Trophoblast cell (in vitro differentiated cells and primary cell): Measurements from ENCODE around the gene OTX1.
"Not testable (repeated sequence)": the region's sequence is repeated elsewhere in the genome, so short reads cannot be mapped to it uniquely, and the experiment has no call there.

ENCODE experiments used
- DNase-seq, 2 donors: peaks; one replicate each; pipeline ENCODE4 v3.0.0-alpha.2; 2016
- H2AFZ ChIP-seq: 2 replicates; pipeline ENCODE4 v1.6.1; 2013; ENCODE audit warnings: low read length, moderate library complexity, mild to moderate bottlenecking; ENCODE audit not compliant: insufficient read depth, poor library complexity
- H2AK5ac ChIP-seq: 2 replicates; pipeline ENCODE4 v1.6.1; 2013; ENCODE audit warnings: mild to moderate bottlenecking, low read length
- H2BK120ac ChIP-seq: 2 replicates; pipeline ENCODE4 v1.6.1; 2013; ENCODE audit warnings: low read length, mild to moderate bottlenecking, moderate library complexity; ENCODE audit not compliant: insufficient read depth, poor library complexity
- H2BK12ac ChIP-seq: 2 replicates; pipeline ENCODE4 v1.6.1; 2013; ENCODE audit warnings: mild to moderate bottlenecking, low read length, moderate library complexity
- H2BK5ac ChIP-seq: 2 replicates; pipeline ENCODE4 v1.6.1; 2013; ENCODE audit warnings: low read length, low read depth, moderate library complexity, mild to moderate bottlenecking; ENCODE audit not compliant: poor library complexity
- H3K14ac ChIP-seq: 2 replicates; pipeline ENCODE4 v1.6.1; 2013; ENCODE audit warnings: mild to moderate bottlenecking, low read length
- H3K18ac ChIP-seq: 2 replicates; pipeline ENCODE4 v1.6.1; 2013; ENCODE audit warnings: mild to moderate bottlenecking, low read length
- H3K23ac ChIP-seq: 2 replicates; pipeline ENCODE4 v1.6.1; 2013; ENCODE audit warnings: low read length
- H3K27ac ChIP-seq: 2 replicates; pipeline ENCODE4 v1.5.1; 2013; ENCODE audit warnings: low read depth, mild to moderate bottlenecking, inconsistent platforms, low read length, moderate library complexity
- H3K27me3 ChIP-seq: 2 replicates; pipeline ENCODE4 v1.6.1; 2013; ENCODE audit warnings: inconsistent platforms, mild to moderate bottlenecking, low read length, moderate library complexity; ENCODE audit not compliant: insufficient read depth
- H3K36me3 ChIP-seq, 2 experiments: 1 replicate in 1 of 2; 2 replicates in 1 of 2; pipeline ENCODE4 v1.6.1; 2013; ENCODE audit warnings: low read length in 2 of 2, mild to moderate bottlenecking in 2 of 2, moderate library complexity in 1 of 2; ENCODE audit not compliant: insufficient read depth in 2 of 2, control insufficient read depth in 1 of 2
- H3K4ac ChIP-seq: 2 replicates; pipeline ENCODE4 v1.6.1; 2013; ENCODE audit warnings: low read depth, mild to moderate bottlenecking, low read length, moderate library complexity
- H3K4me1 ChIP-seq, 2 experiments: 1 replicate in 1 of 2; 2 replicates in 1 of 2; pipeline ENCODE4 v1.6.1; 2013; ENCODE audit warnings: low read length in 2 of 2, mild to moderate bottlenecking in 2 of 2, moderate library complexity in 1 of 2; ENCODE audit not compliant: insufficient read depth in 2 of 2, control insufficient read depth in 1 of 2
- H3K4me2 ChIP-seq: 2 replicates; pipeline ENCODE4 v1.6.1; 2013; ENCODE audit warnings: inconsistent platforms, mild to moderate bottlenecking, low read length, moderate library complexity
- H3K4me3 ChIP-seq: 2 replicates; pipeline ENCODE4 v1.5.1; 2013; ENCODE audit warnings: mild to moderate bottlenecking, low read depth, low read length, inconsistent platforms
- H3K79me1 ChIP-seq: one replicate; pipeline ENCODE4 v1.6.1; 2013; ENCODE audit warnings: low read length
- H3K79me2 ChIP-seq: 2 replicates; pipeline ENCODE4 v1.6.1; 2013; ENCODE audit warnings: low read length, mild to moderate bottlenecking; ENCODE audit not compliant: control insufficient read depth, insufficient read depth, poor library complexity
- H3K9ac ChIP-seq: 2 replicates; pipeline ENCODE4 v1.6.1; 2013; ENCODE audit warnings: mild to moderate bottlenecking, low read length
- H3K9me3 ChIP-seq: 2 replicates; pipeline ENCODE4 v1.6.1; 2013; ENCODE audit warnings: low read depth, mild to moderate bottlenecking, control low read depth, inconsistent platforms, low read length; ENCODE audit not compliant: insufficient read depth
- H4K12ac ChIP-seq: 2 replicates; pipeline ENCODE4 v1.6.1; 2013; ENCODE audit warnings: low read depth, mild to moderate bottlenecking, low read length, moderate library complexity
- H4K8ac ChIP-seq: 2 replicates; pipeline ENCODE4 v1.6.1; 2013; ENCODE audit warnings: low read depth, mild to moderate bottlenecking, low read length, moderate library complexity
- H4K91ac ChIP-seq: one replicate; pipeline ENCODE4 v1.6.1; 2013; ENCODE audit warnings: low read depth, mild to moderate bottlenecking, low read length, moderate library complexity
- WGBS: extraction: QIAGEN DNeasy Blood & Tissue Kit; methylation state at CpG from one replicate; pipeline ENCODE4 v1.1.7; 2013; ENCODE audit warnings: missing lambda C conversion rate; ENCODE audit not compliant: insufficient read length, insufficient coverage; ENCODE audit errors: extremely low coverage; 5-methylcytosine and 5-hydroxymethylcytosine counted together

The OTX1 gene

DNA sequence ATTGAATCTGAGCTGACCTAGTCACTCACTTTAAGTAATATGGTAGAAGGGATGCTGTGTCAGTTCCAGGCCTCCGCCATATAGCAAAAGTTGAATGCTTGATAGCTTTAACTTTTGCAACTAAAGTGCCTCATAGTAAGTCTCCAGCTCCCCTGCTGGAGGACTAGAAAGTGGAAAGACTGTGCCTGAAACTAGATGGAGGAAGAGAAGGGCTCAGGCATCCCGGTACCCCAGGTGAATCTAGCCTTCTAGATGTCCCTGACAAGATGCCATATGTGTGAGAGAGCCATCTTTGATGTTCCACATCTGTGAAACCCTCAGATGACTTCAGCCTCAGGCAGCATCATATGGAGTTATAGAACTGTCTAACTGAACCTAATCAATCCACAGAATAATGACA is 21.0 kb downstream of the OTX1 start:
- Histone ChIP-seq H4K91ac (no peak overlapping the region), H3K36me3 (no peaks in the 10 kb centered on the region), H3K27me3 (no peaks in the 10 kb centered on the region), H2BK5ac (no peak overlapping the region), H2AK5ac (no peak overlapping the region), H2BK12ac (no peak overlapping the region), H3K27ac (no peak overlapping the region), H4K8ac (no peak overlapping the region), H3K79me2 (no peaks in the 10 kb centered on the region), H3K4me2 (no peak overlapping the region), H3K14ac (no peak overlapping the region), H3K9ac (no peak overlapping the region), H3K4me3 (no peak overlapping the region), H3K79me1 (no peaks in the 10 kb centered on the region), H3K18ac (no peak overlapping the region), H3K9me3 (peaks cover 2% of the 10 kb centered on the region), H3K4ac (no peak overlapping the region), H2AFZ (no peak overlapping the region), H2BK120ac (no peak overlapping the region), H3K4me1 (no peaks in the 10 kb centered on the region), H4K12ac (no peak overlapping the region), H3K23ac (no peak overlapping the region)
- no peak for DNase-seq
- WGBS: no CpG with 5 or more reads among the region's 2 CpGs

DNA sequence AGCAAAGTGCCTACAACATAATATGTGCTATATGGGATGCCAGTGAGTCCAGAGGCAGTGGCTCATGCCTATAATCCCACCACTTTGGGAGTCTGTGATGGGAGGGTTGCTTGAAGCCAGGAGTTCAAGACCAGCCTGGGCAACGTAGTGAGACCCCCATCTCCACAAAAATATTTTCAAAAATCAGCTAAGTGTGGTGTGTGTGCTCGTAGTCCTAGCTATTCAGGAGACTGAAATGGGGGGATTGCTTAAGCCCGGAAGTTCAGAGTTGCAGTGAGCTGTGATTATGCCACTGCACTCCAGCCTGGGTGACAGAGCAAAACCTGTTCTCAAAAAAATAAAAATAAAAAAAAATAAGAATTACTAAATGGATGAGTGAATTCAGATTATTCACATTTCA is 23.4 kb downstream of the OTX1 start:
- H3K27ac ChIP-seq: no peak overlapping the region
- H2AK5ac ChIP-seq: no peak overlapping the region
- H3K79me1 ChIP-seq: no peaks in the 10 kb centered on the region
- no peak overlapping the region for H3K23ac ChIP-seq
- no peak overlapping the region for H4K91ac ChIP-seq
- H3K14ac ChIP-seq: no peak overlapping the region
- peaks cover 2% of the 10 kb centered on the region for H3K9me3 ChIP-seq
- no peak overlapping the region for H3K4ac ChIP-seq
- WGBS: no CpG with 5 or more reads among the region's 3 CpGs
- H3K36me3 ChIP-seq: no peaks in the 10 kb centered on the region
- no peak overlapping the region for H3K18ac ChIP-seq
- H4K12ac ChIP-seq: no peak overlapping the region
- no peak for DNase-seq
- H2BK5ac ChIP-seq: no peak overlapping the region
- H2BK12ac ChIP-seq: no peak overlapping the region
- H4K8ac ChIP-seq: no peak overlapping the region
- no peak overlapping the region for H3K4me3 ChIP-seq
- no peak overlapping the region for H2AFZ ChIP-seq
- H3K9ac ChIP-seq: no peak overlapping the region
- H3K4me2 ChIP-seq: no peak overlapping the region
- no peaks in the 10 kb centered on the region for H3K27me3 ChIP-seq
- H2BK120ac ChIP-seq: no peak overlapping the region
- no peaks in the 10 kb centered on the region for H3K79me2 ChIP-seq
- H3K4me1 ChIP-seq: no peaks in the 10 kb centered on the region

GRCh38 chr2:63074399-63074798 is 23.8 kb downstream of the OTX1 start:
- not testable (repeated sequence) for H3K79me2 ChIP-seq, H4K12ac ChIP-seq, H2BK12ac ChIP-seq, H4K8ac ChIP-seq, H3K36me3 ChIP-seq, H3K4ac ChIP-seq, H3K27ac ChIP-seq, H4K91ac ChIP-seq, H3K18ac ChIP-seq, H3K9me3 ChIP-seq, H3K14ac ChIP-seq, H3K9ac ChIP-seq, H2BK5ac ChIP-seq, H2AFZ ChIP-seq, H2BK120ac ChIP-seq, DNase-seq, H3K23ac ChIP-seq, H3K4me3 ChIP-seq, H3K79me1 ChIP-seq, H2AK5ac ChIP-seq, H3K4me2 ChIP-seq, H3K27me3 ChIP-seq, H3K4me1 ChIP-seq
- no CpG with 5 or more reads among the region's 4 CpGs for WGBS

GRCh38 chr2:63078852-63079606 is 28.4 kb downstream of the OTX1 start:
- Histone ChIP-seq H2BK5ac (no peak overlapping the region), H3K14ac (no peak overlapping the region), H4K12ac (no peak overlapping the region), H3K79me1 (no peaks in the 10 kb centered on the region), H3K9me3 (no peaks in the 10 kb centered on the region), H3K36me3 (no peaks in the 10 kb centered on the region), H3K4me3 (no peak overlapping the region), H3K9ac (no peak overlapping the region), H3K27me3 (no peaks in the 10 kb centered on the region), H3K18ac (no peak overlapping the region), H4K91ac (no peak overlapping the region), H3K4ac (no peak overlapping the region), H2BK120ac (no peak overlapping the region), H3K27ac (no peak overlapping the region), H3K4me2 (no peak overlapping the region), H2AK5ac (no peak overlapping the region), H3K23ac (no peak overlapping the region), H2BK12ac (no peak overlapping the region), H3K4me1 (no peaks in the 10 kb centered on the region), H3K79me2 (no peaks in the 10 kb centered on the region), H2AFZ (no peak overlapping the region), H4K8ac (no peak overlapping the region)
- peak; percentile 24 to 61 for DNase-seq
- WGBS: no CpG with 5 or more reads among the region's 4 CpGs
